GM18507 (cell line): ENCODE results near the gene BACE2.

Experiments used
- DNase-seq: peaks from one replicate; pipeline ENCODE4 v3.0.0; 2011; ENCODE audit warnings: low read depth; ENCODE audit not compliant: insufficient read length; ENCODE audit errors: extremely low spot score
- FAIRE-seq: peaks from 2 replicates; lab custom pipeline; 2011; peaks lifted over from hg19 to GRCh38; lab: Jason Lieb, UNC

BACE2 gene

DNA sequence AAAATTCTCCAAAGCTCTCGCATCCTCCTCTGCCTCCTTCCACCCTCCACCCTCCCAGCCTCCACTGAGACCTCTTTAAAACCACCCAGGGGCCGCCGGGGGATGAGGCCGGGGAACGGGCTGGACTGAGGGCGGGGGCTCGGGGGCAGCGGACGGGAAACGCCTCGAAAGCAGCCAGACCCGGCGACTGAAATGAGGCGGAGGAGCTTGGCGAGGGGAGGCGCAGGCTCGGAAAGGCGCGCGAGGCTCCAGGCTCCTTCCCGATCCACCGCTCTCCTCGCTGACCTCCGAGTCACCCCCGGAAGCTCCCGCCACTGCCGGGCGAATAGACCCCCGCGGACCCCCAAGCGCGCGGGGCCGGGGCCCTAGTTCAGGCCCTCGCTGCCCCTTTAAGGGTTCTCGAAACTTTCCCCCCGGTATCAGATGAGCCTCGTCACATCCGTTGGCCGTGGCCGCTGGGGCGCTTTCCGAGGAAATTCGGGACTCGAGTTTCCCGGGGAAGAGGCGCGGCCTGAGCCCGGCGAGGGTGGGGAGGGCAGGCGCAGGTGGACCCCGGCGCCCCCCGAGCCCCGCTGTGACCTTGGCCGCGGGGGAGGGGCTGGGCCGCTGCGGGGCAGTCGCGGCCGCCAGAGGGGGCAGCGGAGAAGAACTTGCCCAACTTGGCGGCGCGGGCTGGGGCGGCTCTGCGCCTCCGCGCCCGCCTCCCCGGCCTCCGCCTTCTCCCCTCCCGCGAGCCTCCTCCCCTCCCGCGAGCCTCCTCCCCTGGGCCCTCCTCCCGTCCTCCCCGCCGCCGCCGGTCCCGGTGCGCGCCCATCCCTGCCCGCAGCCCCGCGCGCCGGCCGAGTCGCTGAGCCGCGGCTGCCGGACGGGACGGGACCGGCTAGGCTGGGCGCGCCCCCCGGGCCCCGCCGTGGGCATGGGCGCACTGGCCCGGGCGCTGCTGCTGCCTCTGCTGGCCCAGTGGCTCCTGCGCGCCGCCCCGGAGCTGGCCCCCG lies at the start of gene BACE2:
TSS of gene BACE2 (plus strand) at position 813 of the 995 bp plus-strand sequence. CDS start at position 917, 104 bp downstream.
- DNase-seq (no peak), FAIRE-seq (no peak)

DNA sequence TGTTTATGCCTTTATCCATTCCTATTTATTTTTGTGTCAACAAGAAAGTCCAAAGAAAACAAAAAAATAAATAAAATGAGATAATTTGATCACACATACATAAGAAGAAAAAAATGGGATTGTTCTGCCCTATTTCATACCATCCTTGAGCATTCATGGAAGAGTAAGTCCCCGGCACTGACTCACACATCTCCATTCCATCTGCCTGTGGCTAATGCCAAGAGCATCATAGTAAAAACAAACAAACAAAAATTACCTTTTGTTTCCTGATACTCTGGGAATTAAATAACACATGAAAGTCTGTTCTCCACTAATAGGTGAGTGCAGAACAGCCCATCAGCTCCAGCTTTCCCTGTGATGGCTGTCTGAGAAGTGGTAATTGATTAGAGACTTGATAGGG lies 48.1 kb upstream of the BACE2 start:
- DNase-seq (no peak), FAIRE-seq (no peak)

DNA sequence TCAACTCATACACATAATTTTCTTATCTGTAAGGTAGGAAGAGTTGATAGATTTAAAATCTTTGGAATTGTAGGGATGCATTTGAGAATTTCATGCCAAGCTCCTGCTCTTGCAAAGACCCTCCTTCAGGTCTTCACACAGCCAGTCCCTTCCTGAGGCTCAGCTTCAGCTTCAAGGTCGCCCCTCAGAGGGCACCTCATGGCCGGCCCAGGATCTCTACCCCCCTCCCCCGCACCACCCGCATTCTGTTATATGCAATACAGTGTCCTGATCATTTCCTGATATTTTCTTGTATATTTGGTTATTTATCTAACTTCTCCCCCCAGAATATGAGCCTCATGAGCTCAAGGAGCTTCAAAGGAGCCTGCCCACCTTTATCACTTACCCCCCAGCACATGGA lies 47.0 kb upstream of the BACE2 start:
- no peak for FAIRE-seq
- no peak for DNase-seq

DNA sequence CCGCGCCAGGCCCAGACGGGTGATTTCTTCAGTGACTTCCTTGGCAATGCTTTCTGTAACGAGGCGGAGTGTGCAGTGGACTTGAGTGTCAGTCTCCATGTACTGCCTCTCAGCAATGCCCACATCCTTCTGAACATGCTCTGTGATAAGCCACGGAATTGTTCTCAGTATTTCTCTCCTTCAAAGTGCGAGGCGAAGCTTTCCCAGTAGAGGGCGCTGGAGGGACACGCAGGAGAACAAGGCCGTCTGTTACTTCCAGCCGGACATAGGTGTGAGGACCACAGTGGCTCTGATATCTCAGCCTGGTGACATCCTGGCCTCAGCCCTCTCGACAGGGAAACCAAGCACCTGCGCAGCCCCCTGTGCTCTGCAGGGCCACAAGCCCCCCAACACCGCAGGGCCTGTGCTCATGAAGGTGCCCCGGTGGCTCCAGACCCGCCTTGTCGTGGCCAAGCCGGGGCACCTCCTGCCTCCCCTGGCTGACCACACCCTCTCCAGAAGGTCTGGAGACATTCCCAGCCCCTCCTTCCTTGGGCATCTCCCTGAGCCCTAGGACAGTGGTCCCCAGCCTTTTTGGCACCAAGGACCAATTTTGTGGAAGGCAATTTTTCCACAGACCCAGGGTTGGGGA lies 46.1 kb upstream of the BACE2 start:
- DNase-seq, result no peak
- peak; percentile 62 for FAIRE-seq

DNA sequence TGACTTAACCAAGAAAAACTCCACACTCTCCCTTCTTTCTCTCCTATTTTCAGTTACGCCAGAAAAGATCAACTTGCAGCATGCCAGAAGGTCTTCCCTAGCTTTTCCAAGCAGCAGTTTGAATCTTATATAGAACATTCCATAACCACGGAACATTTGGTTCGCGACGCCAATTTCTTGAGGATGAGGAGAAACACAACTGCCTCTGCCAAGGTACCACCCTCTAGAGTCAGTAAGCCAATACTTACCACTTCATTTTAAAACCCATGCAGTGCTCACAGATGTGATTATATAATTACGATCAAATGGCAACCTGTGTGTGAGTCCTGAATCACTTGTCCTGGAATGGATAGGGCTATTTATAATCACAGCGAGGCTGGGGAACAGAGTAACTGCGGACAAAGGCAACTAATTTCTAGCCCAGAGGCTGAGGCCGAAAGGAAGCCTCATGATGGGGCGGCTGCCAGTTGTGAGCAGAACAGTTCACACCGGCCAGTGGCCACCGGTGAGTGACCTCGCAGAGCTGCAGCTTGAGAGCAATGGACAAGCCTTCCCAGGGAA lies 43.2 kb upstream of the BACE2 start:
- FAIRE-seq (no peak), DNase-seq (no peak)

DNA sequence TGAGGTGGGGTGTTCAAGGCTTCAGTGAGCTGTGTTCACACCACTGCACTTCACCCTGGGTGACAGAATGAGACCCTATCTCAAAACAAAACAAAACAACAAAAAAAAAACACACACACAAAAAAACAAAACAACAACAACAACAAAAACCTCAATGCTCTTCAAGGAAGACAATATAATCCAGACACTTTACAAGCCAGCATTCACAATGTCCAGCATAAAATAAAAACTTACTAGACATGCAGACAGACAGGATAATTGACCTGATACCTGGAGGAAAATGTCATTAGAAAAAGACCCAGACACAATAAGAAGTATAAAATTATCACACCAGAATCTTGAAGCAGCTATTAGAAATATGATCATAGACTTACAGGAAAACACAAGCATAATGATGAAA lies 39.0 kb upstream of the BACE2 start:
- FAIRE-seq (no peak), DNase-seq (no peak)

DNA sequence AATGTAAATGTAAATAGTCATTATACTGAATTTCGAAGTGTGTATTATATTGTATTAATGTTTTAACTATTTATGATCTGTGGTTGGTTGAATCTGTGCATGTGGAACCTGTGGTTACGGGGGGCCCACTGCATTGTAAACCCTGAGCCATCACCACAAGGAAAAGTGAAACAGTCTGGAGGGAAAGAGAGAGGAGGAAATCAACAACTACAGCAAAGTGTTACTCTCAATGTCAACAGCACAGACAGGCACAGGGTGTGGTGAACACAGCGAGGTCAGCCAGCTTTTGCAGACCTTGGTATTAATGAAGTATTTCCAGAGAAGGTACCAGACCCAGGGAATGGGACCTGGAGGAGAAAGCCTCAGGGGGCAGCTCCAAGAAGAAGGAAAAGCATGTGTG lies 37.1 kb upstream of the BACE2 start:
- DNase-seq, result no peak
- no peak for FAIRE-seq

DNA sequence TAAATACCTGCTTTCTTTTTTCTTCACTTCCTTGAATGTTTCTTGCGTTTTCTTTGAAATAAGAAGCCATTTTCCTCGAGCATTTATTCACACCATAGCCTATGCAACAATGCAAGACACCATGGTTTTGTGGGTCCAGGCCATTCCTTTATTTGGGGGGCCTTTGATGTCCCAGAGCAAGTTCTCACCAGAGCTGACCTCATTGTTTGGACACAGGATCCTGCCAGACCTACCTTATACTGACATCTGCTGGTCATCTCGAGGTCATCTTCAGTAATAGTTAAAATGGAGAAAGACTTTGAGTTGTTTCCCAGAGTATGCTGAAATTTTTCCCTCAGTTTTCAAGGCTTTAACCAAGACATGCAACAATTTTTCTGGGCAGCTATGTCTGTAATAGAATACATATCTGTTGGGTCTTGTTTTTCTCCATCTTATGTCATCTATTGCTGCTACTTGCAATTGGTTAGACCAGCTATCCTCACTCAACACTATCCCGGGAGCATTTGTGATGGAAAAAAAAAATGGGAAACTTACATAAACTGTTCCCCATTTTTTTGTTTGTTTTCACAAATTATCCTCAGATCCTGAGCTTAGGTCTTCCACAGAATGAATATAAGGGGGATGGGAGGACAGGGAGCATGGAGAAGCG lies 34.0 kb upstream of the BACE2 start:
- FAIRE-seq (peak; percentile 67), DNase-seq (no peak)

DNA sequence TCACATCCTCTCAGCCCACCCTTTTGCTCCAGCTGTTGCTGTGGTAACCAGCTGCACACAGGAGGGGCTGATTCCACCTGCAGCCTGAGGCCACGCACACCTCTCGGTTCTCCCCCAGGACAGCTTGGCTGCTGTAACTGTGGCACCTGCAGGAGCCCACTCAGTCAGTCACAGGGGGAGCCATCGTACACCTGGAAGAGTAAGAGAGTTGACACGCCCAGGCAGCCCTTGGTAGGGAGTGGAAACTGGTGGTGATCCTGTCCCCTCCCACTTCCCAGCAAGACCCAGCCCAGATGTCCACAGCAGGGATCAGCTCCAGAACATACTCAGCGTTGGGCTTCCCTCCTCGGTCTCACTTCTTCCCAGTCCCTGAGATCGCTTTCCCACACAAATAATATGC lies 32.2 kb upstream of the BACE2 start:
- FAIRE-seq (no peak), DNase-seq (no peak)

DNA sequence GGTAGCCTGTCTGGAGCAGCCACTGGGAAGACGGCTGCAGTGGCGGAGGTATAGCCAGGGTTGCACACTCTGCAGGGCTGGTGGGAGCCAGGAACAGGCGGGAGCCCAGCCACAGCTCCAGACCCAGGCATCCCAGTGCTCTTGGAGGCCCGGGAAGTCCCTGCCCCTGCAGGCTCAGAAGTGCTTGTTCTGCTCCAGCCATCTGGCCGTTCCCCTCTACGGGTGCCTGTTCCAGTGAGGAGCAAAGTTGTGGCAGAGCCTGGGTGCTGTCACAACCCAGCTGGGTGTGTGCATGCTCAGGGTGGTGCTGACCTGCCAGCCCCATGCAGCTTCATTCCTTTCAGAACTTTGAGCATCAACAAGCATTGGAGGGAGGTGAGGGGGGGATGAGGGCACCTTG lies 31.7 kb upstream of the BACE2 start:
- DNase-seq (no peak), FAIRE-seq (no peak)

DNA sequence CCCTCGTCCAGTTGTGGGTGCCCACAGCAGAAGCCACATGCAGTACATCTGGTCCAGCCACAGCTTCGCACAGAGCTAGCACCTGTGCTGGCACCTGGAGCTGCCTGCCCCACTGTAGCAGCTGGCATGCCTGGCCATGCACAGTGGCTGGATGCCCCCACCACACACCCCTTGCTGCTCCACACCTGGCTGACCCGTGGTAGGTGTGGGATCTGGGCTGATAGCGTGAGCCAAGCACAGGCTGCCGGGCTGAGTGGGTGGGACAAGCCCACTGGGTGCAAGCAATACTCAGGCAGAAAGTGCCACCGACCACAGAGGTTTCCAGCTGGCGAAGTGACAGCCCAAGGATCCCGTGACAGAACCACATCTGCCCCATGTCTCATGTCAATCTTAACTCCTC lies 30.6 kb upstream of the BACE2 start:
- DNase-seq, result no peak
- no peak for FAIRE-seq

DNA sequence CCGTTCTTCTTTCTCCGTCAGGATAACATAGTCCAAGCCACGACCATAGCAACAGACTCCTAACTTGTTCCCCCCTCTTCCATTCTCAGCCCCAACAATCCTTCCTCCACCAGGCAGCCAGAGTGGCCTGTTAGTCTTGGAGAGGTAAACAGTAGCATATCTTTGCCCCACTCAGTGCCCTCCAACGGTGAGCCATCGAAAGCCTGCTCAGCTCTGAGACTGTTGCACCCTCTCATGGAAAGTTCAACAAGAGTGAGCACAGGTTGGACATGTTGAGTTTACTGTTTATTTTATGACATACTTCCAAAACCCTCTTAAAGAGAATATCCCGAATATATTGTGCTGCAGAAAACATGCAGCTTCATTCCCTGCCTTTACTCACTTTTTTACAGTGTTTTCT lies 30.1 kb upstream of the BACE2 start:
- FAIRE-seq (no peak), DNase-seq (no peak)

DNA sequence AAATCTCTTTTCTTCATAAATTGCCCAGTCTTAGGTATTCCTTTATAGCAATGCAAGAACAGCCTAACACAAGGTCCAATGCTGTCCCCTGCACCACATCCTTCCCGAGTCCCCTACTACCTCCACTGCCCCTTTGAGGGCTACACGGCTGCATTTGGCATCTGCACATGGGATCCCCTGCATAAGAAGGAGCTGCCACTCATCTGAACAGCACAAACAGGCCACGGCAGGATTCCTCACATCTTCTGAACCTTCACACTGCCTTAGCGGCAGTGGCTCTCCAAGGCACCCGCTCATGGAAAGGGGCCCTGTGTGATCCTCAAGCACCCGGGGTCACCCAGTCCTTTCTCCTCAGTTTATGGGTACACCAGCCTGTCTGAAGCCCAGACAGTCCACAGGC lies 29.2 kb upstream of the BACE2 start:
- no peak for DNase-seq
- FAIRE-seq, result no peak

DNA sequence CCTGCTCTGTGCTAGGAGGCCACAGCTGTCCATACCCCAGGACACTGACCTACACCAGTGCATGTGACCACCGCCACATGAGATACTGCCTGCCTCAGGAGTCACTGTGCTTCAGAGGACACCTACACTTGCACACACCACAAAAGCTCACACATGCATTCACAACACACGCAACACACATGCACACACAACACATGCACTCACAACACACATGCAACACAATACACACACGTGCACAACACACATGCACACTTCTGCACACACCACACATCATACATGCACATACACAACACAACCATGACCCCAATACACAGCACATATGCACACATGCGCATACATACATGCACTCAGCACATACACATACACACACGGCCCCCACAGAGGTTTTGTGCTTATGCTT lies 28.7 kb upstream of the BACE2 start:
- FAIRE-seq, result no peak

DNA sequence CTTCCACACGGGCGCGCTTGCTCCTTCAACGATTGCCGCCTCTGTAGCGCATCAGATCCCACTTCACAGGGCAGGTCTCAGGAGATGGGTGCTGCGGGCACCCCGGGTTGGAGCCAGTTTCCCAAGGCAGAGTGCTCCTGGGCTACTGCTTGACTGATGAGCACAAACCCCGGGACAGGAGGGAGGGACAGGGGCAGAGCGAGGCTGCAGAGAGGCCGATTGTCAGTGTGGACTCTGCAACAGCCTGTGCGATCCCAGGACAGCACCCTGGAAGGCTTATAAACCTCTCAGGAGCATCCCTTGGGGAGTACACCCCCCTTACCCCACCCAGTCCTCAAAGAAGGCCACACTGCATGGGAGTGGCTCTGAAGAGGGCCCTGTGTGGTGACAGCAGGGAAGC lies 28.0 kb upstream of the BACE2 start:
- DNase-seq, result no peak
- FAIRE-seq, result no peak

More for the DNA sequence above, 28.7 kb upstream of the BACE2 start:
- DNase-seq, result no peak

DNA sequence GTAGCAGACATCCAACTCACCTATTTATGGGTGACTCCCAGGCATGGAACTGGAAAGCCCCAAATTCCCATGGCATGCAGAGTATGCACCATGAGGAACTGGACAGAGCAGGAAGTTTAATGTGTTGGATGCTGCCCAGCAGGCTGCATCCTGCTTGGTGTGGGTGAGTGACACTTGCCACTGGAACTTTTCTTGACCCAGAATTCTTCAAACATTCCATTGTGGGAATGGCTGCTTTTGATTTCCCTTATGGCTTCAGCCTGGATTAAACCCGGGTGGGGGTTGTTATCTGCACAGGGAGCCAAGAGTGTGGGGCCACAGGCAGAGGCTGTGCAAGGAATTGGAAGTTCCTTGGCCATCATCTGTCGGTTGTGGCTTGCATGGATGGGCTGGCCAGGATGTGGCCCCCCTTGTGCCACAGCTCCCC lies 26.9 kb upstream of the BACE2 start:
- FAIRE-seq (no peak), DNase-seq (no peak)

DNA sequence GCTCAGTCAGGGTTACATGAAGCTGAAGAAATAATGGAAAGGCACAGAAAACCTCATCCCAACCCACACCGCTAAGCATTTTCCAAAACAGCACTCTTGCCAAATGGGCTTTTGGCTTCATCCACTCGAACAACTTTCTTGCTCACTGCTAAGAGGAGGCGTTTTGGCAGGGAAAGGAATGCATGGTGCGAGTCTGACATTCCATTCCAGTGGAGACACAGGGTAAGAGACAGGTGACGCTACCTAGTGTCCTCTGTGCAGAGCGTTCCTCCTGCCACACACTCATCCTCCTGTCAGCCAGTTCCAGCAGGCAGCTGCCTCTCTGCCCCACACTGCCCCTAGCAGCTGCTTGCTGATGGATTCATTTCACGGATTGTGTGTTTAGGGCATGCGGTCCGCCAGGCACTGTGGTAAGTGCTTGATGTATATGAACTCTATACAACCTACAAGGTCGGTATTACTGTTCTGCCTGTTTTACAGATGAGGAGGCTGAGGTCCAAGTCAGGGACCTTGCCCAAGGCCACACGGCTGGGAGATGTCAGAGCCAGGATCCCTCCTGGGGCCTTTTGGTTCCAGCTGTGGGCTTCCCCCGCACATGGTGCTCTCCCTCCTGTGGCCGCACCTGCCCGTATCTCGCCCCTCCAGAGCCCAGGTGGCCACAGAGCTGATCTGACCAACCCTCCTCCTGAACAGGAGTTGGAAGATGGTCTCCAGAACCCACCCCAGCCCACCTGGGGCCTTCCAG lies 25.7 kb upstream of the BACE2 start:
- DNase-seq, result no peak

DNA sequence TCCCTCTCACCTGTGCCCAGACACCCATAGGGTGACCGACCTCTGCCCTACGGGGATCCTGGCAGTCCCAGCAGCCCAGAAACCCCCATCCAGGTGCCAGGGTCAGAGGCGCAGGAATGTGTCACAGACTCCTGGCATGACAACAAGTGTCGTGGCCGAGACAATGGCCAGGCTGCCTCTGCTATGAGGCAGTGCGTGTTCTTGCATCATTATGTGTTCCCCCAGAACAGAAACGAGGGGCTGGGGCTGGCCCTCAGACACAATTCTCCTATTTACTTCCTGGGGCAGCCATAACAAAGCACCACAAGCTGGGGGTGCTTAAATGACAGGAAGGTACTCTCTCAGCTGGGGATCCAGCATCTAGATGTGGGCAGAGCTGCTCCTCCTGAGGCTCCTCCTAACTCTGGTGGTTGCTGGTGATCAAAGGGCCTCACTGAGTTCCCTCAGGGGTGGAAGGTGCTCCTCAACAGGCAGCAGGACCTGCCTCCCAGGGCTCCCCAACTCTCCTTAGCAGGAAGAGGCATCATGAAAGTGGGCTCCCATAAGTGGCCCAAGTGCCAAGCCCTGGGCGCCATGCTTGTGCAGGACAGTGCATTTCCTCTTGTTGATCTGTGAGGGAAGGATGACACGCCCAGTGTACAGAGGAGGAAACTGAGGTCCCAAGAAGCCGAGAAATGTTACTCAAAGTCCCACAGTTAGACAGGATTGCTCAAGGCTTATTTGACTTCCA lies 24.2 kb upstream of the BACE2 start:
- no peak for FAIRE-seq
- DNase-seq, result no peak

More for the DNA sequence above, 25.7 kb upstream of the BACE2 start:
- no peak for FAIRE-seq
